Psoas muscle (tissue), 8 donors: ENCODE measurements around the gene ZNF777. TPM values are rescaled to one million over a fixed set of nuclear protein-coding genes. Genes with fewer than 3 reads are reported as not detected.
"Not testable (repeated sequence)": the region's sequence is repeated elsewhere in the genome, so short reads cannot be mapped to it uniquely, and the experiment has no call there.

ENCODE experiments used
- ATAC-seq, 4 donors: fragments of 200-7000 bp; cut with Tn5 transposase; one replicate each; pipeline ENCODE4 v1.9.1; 2020; ENCODE audit warnings: moderate library complexity in 3 of 4, mild to moderate bottlenecking in 2 of 4
- DNase-seq, 2 donors: peaks; one replicate each; pipeline ENCODE4 v3.0.0-alpha.2; 2020
- H3K27ac ChIP-seq: fragments of 200-600 bp; one replicate; pipeline ENCODE4 v1.8.0; 2022
- H3K27me3 ChIP-seq, 3 donors: fragments of 200-600 bp in 1 of 3; one replicate each; pipeline versions ENCODE4 v1.6.1 to v1.8.0; 2013 to 2022; ENCODE audit warnings: low read length in 2 of 3, mild to moderate bottlenecking in 2 of 3, moderate library complexity in 1 of 3; ENCODE audit not compliant: insufficient read depth in 3 of 3
- H3K36me3 ChIP-seq, 2 donors: fragments of 200-600 bp in 1 of 2; one replicate each; pipeline versions ENCODE4 v1.6.1 to v1.8.0; 2013 to 2022; ENCODE audit warnings: low read depth in 1 of 2, mild to moderate bottlenecking in 1 of 2, moderate library complexity in 1 of 2; ENCODE audit not compliant: insufficient read depth in 1 of 2
- H3K4me1 ChIP-seq: fragments of 200-600 bp; one replicate; pipeline ENCODE4 v1.8.0; 2022
- H3K4me3 ChIP-seq: fragments of 200-600 bp; one replicate; pipeline ENCODE4 v1.8.0; 2022; ENCODE audit warnings: mild to moderate bottlenecking
- H3K9me3 ChIP-seq: fragments of 200-600 bp; one replicate; pipeline ENCODE4 v1.8.0; 2022
- WGBS, 3 donors: extraction: QIAGEN DNeasy Blood & Tissue Kit; methylation state at CpG; one replicate each; pipeline versions ENCODE4 v1.1.6 to v1.1.7; 2013; 5-methylcytosine and 5-hydroxymethylcytosine counted together
- intact Hi-C, 2 donors: fragments of 100-400 bp; cut with DNase I; formaldehyde crosslinking; loops; one replicate each; pipeline versions ENCODE4 v1.11.0 to v1.14.2; 2022
- polyA plus RNA-seq, 3 donors: library from polyadenylated mRNA; stranded (reverse); fragments of 200-250 nt; gene quantifications; one replicate each; pipeline ENCODE4 v1.2.3, GENCODE V29; 2013
- total RNA-seq, 4 donors: library from RNA; stranded (reverse); fragmentation: NEBNext Ultra II Directional in 2 of 4; extraction: Animal tissue kit (Norgen Biotek cat#: 25700) in 2 of 4; gene quantifications; one replicate each; pipeline versions ENCODE4 v1.2.1 to v1.2.4, GENCODE V29; 2021 to 2023
- TF ChIP-seq, protein P1 (sequence below): fragments of 200-600 bp; IDR thresholded peaks from one replicate; pipeline ENCODE4 v1.8.0; 2022; ENCODE audit warnings: antibody characterized with exemption
- donor health status: healthy with polysubstance abuse.
- donor health status: DM: no; HTN: no; CAD: no; lungs with moderate emphysema.
- donor health status: Bipolar disorder and iron deficiency.
- donor health status: healthy.
- donor health status: DM: yes; HTN: yes; CAD: no.
- donor health status: DM: no; HTN: no; CAD: no.
- donor health status: DM: no; HTN: no; CAD: no.
- donor health status: DM: yes; HTN: yes; CAD: no.

The ZNF777 gene
- total and polyA plus RNA-seq, 7 donors, result 9.3 to 18.6 (median 13.6) TPM

DNA sequence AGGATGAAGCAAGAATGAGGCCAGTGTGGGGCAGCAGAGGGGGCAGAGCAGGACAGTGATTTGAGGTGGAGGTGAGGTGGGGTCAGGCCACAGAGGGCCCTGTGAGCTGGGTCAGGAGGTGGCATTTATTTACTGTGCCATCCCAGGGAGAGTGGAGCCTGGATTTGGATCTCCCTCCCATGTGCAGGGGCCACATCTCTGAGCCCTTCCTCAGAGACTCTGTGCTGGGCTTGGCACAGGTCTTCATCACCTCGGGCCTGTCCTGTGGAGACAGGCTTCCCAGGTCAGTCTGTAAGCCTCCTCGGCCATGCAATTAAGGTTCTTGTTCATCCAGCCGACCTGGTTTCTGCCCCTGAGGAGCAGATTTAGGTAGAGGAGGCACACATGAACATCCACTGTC is 40.9 kb downstream of the ZNF777 start:
- TF ChIP-seq, protein P1, sequence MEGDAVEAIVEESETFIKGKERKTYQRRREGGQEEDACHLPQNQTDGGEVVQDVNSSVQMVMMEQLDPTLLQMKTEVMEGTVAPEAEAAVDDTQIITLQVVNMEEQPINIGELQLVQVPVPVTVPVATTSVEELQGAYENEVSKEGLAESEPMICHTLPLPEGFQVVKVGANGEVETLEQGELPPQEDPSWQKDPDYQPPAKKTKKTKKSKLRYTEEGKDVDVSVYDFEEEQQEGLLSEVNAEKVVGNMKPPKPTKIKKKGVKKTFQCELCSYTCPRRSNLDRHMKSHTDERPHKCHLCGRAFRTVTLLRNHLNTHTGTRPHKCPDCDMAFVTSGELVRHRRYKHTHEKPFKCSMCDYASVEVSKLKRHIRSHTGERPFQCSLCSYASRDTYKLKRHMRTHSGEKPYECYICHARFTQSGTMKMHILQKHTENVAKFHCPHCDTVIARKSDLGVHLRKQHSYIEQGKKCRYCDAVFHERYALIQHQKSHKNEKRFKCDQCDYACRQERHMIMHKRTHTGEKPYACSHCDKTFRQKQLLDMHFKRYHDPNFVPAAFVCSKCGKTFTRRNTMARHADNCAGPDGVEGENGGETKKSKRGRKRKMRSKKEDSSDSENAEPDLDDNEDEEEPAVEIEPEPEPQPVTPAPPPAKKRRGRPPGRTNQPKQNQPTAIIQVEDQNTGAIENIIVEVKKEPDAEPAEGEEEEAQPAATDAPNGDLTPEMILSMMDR, result no peak
- 82 to 89% (median 89%) methylated on average over 3 of the region's 3 CpGs for WGBS, 3 donors
- H3K4me3 ChIP-seq, result no peak overlapping the region
- no peak for ATAC-seq
- no peaks in the 10 kb centered on the region for H3K36me3 ChIP-seq
- DNase-seq, result no peak
- H3K27me3 ChIP-seq, result no peaks in the 10 kb centered on the region
- H3K27ac ChIP-seq, result no peak overlapping the region
- no peaks in the 10 kb centered on the region for H3K9me3 ChIP-seq
- H3K4me1 ChIP-seq, result peaks cover 4% of the 10 kb centered on the region
- intact Hi-C loops, result no loop called here

DNA sequence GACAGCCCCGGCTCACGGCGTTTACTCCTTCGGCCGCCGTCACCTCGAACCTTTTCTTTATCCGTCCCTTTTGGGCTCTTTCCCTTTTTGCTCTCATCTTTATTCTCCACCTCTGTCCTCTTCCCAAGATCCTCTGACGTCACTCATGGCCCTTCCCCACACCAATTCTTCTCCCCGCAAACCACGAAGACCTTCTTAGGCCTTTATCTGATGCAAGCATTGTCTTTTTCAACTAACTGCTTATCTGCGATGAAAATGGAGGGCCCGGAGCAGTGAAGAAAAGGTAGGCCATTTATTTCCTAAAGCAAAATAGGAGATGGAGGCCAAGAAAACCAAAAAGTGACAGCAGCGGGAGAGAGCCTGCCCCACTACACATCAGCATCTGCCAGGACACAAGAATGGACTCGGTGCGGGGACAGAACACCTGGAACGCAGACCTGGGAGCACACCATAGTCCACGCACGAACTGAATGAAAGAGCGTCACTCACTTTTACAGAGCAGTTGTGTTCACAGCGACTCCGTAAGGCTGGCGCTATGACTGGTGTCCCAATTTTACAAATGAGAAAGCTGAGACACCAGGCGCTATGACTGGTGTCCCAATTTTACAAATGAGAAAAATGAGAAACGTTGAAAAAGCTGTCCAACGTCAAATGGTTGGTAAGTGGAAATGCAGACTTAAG is 45.3 kb downstream of the ZNF777 start:
- TF ChIP-seq, protein P1, result no peak
- H3K9me3 ChIP-seq, result no peaks in the 10 kb centered on the region

GRCh38 chr7:149414745-149415390 is 46.0 kb downstream of the ZNF777 start:
- TF ChIP-seq, protein P1, result no peak
- Histone ChIP-seq H3K4me3 (peak overlapping the region; percentile 46), H3K9me3 (no peaks in the 10 kb centered on the region), H3K27ac (no peak overlapping the region), H3K36me3 (no peaks in the 10 kb centered on the region), H3K4me1 (no peaks in the 10 kb centered on the region), H3K27me3 (peaks cover 0 to 4% (median 0%) of the 10 kb centered on the region in 3 donors)
- peak in 3 of 4 donors; percentile 70 to 77 (median 75) for ATAC-seq
- intact Hi-C loops, result no loop called here
- 3 to 4% (median 3%) methylated on average over 36 of the region's 36 CpGs for WGBS, 3 donors
- DNase-seq, result peak; percentile 60 to 82

More for the DNA sequence above, 45.3 kb downstream of the ZNF777 start:
- DNase-seq (no peak), ATAC-seq (no peak)
- H3K36me3 ChIP-seq, result no peaks in the 10 kb centered on the region
- peak overlapping the region; percentile 46 for H3K4me3 ChIP-seq
- 39 to 45% (median 41%) methylated on average over 26 of the region's 26 CpGs for WGBS, 3 donors
- no peak overlapping the region for H3K27ac ChIP-seq
- peaks cover 0 to 4% (median 0%) of the 10 kb centered on the region in 3 donors for H3K27me3 ChIP-seq
- no peaks in the 10 kb centered on the region for H3K4me1 ChIP-seq
- intact Hi-C loops, result no loop called here

DNA sequence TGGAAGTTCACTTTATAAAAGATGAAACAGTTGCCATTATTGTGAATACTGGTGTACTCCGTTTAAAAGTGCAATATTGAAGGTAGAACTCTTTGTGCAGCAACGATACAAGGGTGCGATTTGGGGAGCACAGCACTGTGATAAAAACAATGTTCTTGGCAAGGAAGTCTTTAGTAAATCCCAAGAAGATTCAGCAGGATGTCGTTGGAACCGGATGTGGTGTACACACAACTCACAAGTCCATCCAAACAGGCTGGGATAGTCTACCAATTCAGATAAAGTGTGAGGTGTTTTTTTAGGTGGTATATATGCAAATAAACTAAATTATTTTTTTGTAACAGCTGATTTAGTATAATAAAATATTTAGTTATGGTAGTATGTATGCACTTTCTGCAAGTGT is 46.7 kb downstream of the ZNF777 start:
- H3K4me3 ChIP-seq, result no peak overlapping the region
- DNase-seq (no peak), ATAC-seq (no peak)
- no peak overlapping the region for H3K27ac ChIP-seq
- no peaks in the 10 kb centered on the region for H3K4me1 ChIP-seq
- TF ChIP-seq, protein P1, result no peak
- no peaks in the 10 kb centered on the region for H3K9me3 ChIP-seq
- H3K27me3 ChIP-seq, result peaks cover 0 to 4% (median 0%) of the 10 kb centered on the region in 3 donors
- 49 to 58% (median 53%) methylated on average over 5 of the region's 5 CpGs for WGBS, 3 donors
- intact Hi-C loops, result no loop called here
- no peaks in the 10 kb centered on the region for H3K36me3 ChIP-seq

DNA sequence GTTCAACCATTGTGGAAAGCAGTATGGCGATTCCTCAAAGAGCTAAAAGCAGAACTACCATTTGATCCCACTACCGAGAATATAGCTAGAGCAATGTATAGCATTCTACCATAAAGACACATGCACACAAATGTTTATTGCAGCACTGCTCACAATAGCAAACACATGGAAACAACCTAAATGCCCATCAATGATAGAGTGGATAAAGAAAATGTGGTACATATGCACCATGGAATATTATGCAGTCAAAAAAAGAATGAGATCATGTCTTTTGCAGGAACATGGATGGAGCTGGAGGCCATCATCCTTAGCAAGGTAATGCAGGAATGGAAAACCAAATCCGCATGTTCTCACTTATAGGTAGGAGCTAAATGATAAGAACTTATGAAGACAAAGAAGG is 47.8 kb downstream of the ZNF777 start:
- ATAC-seq, H3K4me1 ChIP-seq, H3K36me3 ChIP-seq, H3K4me3 ChIP-seq, H3K27me3 ChIP-seq, intact Hi-C loops, H3K27ac ChIP-seq, DNase-seq, H3K9me3 ChIP-seq: not testable (repeated sequence)
- WGBS, 3 donors, result 96 to 98% (median 98%) methylated on average over 3 of the region's 3 CpGs
